ENCODE results near the gene POMC. TPM values are rescaled to one million over a fixed set of nuclear protein-coding genes. Genes with fewer than 3 reads are reported as not detected.

POMC gene
- total and polyA plus RNA-seq, 2 of the 8 experiments (the other 6 are each of a cell fraction or from before 2014, with no cell fraction given): 1.7 to 4.7 TPM

- Histone ChIP-seq H2BK20ac (ENCODE audit: low read length) (no peak overlapping the region), H4K20me1 (replicated peaks in 1 of 2; ENCODE audit: control insufficient read depth in 1 of 2, insufficient read depth in 2 of 2, low read length in 2 of 2) (peaks cover 0 to 3% of the 10 kb centered on the region in 2 experiments), H3K56ac (replicated peaks; ENCODE audit: insufficient read length, low read depth, low read length) (no peak overlapping the region), H3K18ac (ENCODE audit: extremely low read depth, low read length) (no peak overlapping the region), H2BK12ac (ENCODE audit: low read depth, low read length) (no peak overlapping the region), H4K8ac (ENCODE audit: extremely low read depth, insufficient read depth, low read length) (no peak overlapping the region), H3K79me1 (ENCODE audit: low read depth, low read length) (no peaks in the 10 kb centered on the region), H2AK5ac (ENCODE audit: low read depth, low read length) (no peak overlapping the region), H3K4me2 (ENCODE audit: insufficient read depth in 1 of 2, low read depth in 2 of 2, low read length in 2 of 2) (no peak overlapping the region), H2AFZ (ENCODE audit: low read length) (no peak overlapping the region), H3K9ac (replicated peaks in 1 of 4; ENCODE audit: extremely low read depth in 1 of 4, low read depth in 3 of 4, low read length in 3 of 4) (no peak overlapping the region), H2BK5ac (ENCODE audit: low read depth, low read length) (no peak overlapping the region), H3K79me2 (ENCODE audit: control insufficient read depth in 1 of 2, insufficient read depth in 2 of 2, low read length in 2 of 2) (no peaks in the 10 kb centered on the region), H3K9me3 (ENCODE audit: insufficient read depth in 2 of 2, low read depth in 1 of 2, low read length in 1 of 2) (no peaks in the 10 kb centered on the region), H3K14ac (ENCODE audit: insufficient read length) (no peak overlapping the region), H2BK15ac (ENCODE audit: low read length) (no peak overlapping the region), H3K4me3 (ENCODE audit: extremely low read depth in 1 of 4, insufficient read depth in 2 of 4, low read depth in 3 of 4, low read length in 4 of 4) (no peak overlapping the region), H3K27ac (ENCODE audit: low read depth, low read length) (no peak overlapping the region), H3K23ac (ENCODE audit: insufficient read length) (no peak overlapping the region), H2BK120ac (replicated peaks; ENCODE audit: low read depth, low read length) (no peak overlapping the region), H4K5ac (ENCODE audit: insufficient read length, low read depth, low read length) (no peak overlapping the region), H3K4ac (replicated peaks; ENCODE audit: insufficient read length, low read depth, low read length) (no peak overlapping the region), H3K4me1 (replicated peaks in 1 of 4; ENCODE audit: control insufficient read depth in 3 of 4, insufficient read depth in 4 of 4, low read length in 3 of 4) (peaks cover 0 to 1% (median 0%) of the 10 kb centered on the region in 4 experiments; a peak in 1 of 7 replicates), H3K27me3 (replicated peaks in 1 of 4; ENCODE audit: control insufficient read depth in 3 of 4, extremely low read depth in 1 of 4, insufficient read depth in 3 of 4, low read length in 3 of 4) (peaks cover 0 to 8% (median 4%) of the 10 kb centered on the region in 4 experiments; a peak in 6 of 7 replicates), H3K36me3 (ENCODE audit: control insufficient read depth in 2 of 4, insufficient read depth in 4 of 4, low read length in 3 of 4) (peaks cover 0 to 5% (median 0%) of the 10 kb centered on the region in 4 experiments; a peak in 1 of 8 replicates), H3K23me2 (ENCODE audit: low read depth, low read length) (no peaks in the 10 kb centered on the region), H4K91ac (replicated peaks; ENCODE audit: insufficient read length, low read length) (no peak overlapping the region)
- TF ChIP-seq TEAD4 (IDR thresholded peaks at IDR 0.05; ENCODE audit: low read depth, low read length): no peak
- TF ChIP-seq MAFK (IDR thresholded peaks at IDR 0.05; ENCODE audit: low read depth, low read length): no peak
- no peak for TF ChIP-seq PHF8 (conservative IDR thresholded peaks at IDR 0.05; ENCODE audit: low read depth, low read length)
- no peak for TF ChIP-seq SP2 (IDR thresholded peaks at IDR 0.05; ENCODE audit: low read length)
- TF ChIP-seq SP1 (IDR thresholded peaks at IDR 0.05; ENCODE audit: low read depth, low read length): no peak
- TF ChIP-seq CREB1 (IDR thresholded peaks at IDR 0.05): no peak
- TF ChIP-seq POLR2A (IDR thresholded peaks at IDR 0.05; ENCODE audit: control extremely low read depth in 1 of 2, low read depth in 2 of 2, low read length in 2 of 2): no peak
- no peak for TF ChIP-seq GABPA (IDR thresholded peaks at IDR 0.05; ENCODE audit: borderline replicate concordance, insufficient read depth, low read length)
- TF ChIP-seq EGR1 (IDR thresholded peaks at IDR 0.05; ENCODE audit: borderline replicate concordance, low read depth, low read length): no peak
- TF ChIP-seq SIRT6 (IDR thresholded peaks at IDR 0.05; ENCODE audit: low read length): no peak
- TF ChIP-seq JUN (IDR thresholded peaks at IDR 0.05; ENCODE audit: low read depth, low read length): no peak
- FAIRE-seq (no peak), DNase-seq (ENCODE audit: low read depth in 1 of 2, low spot score in 2 of 2) (no peak)
- ChIA-PET POLR2A (ENCODE audit: partially characterized antibody) (no interaction called here), CTCF (ENCODE audit: partially characterized antibody) (interaction anchor here (0.6 to 10.0 kb wide), 6 partner anchors 39 to 169 kb away, joined by 3 to 176 read pairs (median 4); partner anchors contain the start of gene EFR3B)
- 89% methylated on average over 4 of the region's 4 CpGs; no CpG with 5 or more reads in 1 of the 2 experiments for WGBS, 2 experiments (ENCODE audit: extremely low coverage in 1 of 2, insufficient coverage in 1 of 2, insufficient read length in 1 of 2, insufficient replicate concordance in 2 of 2, low coverage in 1 of 2, low lambda C conversion rate in 2 of 2, missing lambda C conversion rate in 1 of 2)
Observed at GRCh38 chr2:25125976-25126375, 42.4 kb downstream of the POMC start.
